Fibroblast of lung (primary cell): Measurements from ENCODE around the gene LTO1.

Experiments
- EZH2 ChIP-seq: IDR thresholded peaks from 2 replicates; pipeline ENCODE4 v1.5.1; 2012; ENCODE audit warnings: low read length, control low read depth, mild to moderate bottlenecking; ENCODE audit errors: missing control alignments
- TF ChIP-seq, protein P1 (sequence below), 2 donors: IDR thresholded peaks in 1 of 2; conservative IDR thresholded peaks in 1 of 2; 1 replicate in 1 of 2; 2 replicates in 1 of 2; pipeline ENCODE4 v1.5.1; 2011 to 2012; ENCODE audit warnings: low read length in 2 of 2, control low read depth in 1 of 2, inconsistent platforms in 1 of 2, low read depth in 1 of 2, mild to moderate bottlenecking in 1 of 2

DNA sequence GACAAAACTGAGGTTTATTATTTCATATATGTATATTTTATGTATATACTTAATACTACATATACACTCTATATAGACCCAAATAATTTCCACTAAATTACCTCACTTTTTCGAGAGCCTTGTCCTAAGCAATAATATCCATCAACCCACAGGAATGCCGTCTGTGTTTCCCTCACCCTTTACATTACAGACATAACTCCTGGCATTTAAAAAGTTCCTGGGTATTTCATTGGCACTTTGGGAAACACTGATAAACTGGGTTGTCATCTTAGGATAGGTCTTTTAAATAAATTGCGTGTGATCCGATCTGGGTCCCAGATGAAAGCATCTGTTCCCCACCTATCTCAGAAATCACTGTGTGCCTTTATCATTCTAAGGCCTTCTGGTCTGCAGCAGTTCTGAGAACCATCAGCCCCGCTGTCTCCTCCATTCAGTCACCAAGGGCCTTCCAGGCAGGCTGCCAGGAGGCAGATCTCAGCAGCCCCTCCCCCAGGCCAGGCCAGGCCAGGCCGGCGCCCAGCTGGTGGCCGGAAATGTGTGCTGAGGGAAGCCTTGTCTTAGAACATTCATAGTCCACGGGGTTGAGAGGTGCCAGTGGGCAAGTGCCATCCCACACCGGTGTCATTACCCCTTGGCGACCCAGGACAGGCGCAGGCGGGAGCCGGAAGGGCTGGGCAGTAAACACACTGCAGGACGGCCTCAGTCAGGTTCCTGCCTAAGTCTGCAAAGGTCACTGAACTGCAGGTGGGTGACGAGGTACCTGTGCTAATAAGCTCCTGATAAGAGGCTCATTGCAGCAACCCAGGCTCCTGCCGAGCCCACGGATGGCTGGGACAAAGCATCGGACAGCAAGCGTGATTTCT lies 25.4 kb upstream of the LTO1 start:
- TF ChIP-seq, protein P1, sequence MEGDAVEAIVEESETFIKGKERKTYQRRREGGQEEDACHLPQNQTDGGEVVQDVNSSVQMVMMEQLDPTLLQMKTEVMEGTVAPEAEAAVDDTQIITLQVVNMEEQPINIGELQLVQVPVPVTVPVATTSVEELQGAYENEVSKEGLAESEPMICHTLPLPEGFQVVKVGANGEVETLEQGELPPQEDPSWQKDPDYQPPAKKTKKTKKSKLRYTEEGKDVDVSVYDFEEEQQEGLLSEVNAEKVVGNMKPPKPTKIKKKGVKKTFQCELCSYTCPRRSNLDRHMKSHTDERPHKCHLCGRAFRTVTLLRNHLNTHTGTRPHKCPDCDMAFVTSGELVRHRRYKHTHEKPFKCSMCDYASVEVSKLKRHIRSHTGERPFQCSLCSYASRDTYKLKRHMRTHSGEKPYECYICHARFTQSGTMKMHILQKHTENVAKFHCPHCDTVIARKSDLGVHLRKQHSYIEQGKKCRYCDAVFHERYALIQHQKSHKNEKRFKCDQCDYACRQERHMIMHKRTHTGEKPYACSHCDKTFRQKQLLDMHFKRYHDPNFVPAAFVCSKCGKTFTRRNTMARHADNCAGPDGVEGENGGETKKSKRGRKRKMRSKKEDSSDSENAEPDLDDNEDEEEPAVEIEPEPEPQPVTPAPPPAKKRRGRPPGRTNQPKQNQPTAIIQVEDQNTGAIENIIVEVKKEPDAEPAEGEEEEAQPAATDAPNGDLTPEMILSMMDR (conservative IDR thresholded peaks at IDR 0.05 in 1 of 2, IDR thresholded peaks at IDR 0.05 in 1 of 2; ENCODE audit: low read depth in 1 of 2, low read length in 2 of 2): no peak
- TF ChIP-seq EZH2: no peak
